ENCODE results near the gene GLI3.
A peak's percentile ranks its signal among the peaks of the same experiment; 100 is the strongest.

Gene GLI3

DNA sequence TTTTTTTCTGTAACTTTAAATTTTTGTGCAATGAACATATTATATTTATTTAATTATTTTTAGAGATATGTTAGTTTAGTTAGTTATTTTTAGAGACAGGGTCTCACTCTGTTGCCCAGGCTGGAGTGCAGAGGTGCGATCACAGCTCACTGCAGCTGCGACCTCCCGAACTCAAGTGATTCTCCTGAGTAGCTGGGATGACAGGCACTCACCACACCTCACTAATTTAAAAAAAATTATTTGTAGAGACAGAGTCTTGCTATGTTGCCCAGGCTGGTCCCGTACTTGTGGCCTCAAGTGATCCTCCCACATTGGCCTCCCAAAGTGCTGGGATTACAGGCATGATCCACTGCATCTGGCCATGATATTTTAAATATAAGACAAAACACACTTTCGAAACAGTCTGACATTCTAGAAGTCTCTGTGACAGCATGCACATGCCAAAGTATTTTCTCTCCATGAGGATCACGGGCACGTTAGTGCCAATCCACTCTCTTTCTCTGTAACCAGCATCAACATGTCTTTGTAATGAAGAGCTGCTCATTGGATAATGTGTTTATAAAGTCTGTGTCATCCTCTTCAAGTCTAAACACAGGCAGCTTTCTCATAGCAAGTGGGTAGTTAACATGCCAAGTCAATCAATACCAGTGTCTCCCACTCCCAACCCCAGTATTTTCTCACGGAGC, 137.4 kb downstream of the GLI3 start:
- no peak for DNase-seq

DNA sequence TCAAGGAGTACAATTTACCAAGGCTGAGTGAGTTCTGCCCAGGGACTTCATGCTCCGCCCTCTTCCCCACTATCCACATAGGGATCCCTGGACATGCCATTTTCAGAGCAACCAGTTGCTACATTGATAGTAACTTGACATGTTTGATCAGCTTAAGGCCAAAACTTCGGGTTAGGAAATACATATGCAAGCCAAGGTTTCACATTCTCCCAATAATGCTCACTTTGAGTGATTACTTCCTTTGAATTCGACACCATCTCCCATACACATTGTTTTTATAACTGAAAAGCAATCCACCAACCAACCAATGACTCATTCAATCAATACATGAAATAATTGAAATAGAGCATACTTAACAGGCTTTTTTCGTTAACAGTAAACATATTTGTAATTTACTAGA, 137.9 kb downstream of the GLI3 start:
- DNase-seq: no peak

DNA sequence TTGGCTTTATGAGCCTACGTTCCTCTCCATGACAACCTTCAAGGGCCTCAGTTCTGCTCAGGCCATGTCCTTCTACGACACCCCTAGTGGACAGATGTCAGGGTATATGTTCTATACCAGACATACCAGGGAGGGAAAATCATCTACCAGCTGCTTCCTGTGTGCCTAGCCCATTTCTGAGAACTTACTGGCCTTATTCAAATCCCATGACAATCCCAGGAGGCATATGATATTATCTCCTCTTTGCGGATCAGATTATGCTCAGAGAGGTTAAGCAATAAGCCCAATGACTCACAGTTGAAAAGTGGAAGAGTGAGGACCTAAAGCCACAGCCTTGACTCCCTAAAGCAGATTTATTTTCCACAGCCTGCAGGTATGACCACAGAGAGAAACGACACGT, 139.3 kb downstream of the GLI3 start:
- DNase-seq: peak; percentile 59

DNA sequence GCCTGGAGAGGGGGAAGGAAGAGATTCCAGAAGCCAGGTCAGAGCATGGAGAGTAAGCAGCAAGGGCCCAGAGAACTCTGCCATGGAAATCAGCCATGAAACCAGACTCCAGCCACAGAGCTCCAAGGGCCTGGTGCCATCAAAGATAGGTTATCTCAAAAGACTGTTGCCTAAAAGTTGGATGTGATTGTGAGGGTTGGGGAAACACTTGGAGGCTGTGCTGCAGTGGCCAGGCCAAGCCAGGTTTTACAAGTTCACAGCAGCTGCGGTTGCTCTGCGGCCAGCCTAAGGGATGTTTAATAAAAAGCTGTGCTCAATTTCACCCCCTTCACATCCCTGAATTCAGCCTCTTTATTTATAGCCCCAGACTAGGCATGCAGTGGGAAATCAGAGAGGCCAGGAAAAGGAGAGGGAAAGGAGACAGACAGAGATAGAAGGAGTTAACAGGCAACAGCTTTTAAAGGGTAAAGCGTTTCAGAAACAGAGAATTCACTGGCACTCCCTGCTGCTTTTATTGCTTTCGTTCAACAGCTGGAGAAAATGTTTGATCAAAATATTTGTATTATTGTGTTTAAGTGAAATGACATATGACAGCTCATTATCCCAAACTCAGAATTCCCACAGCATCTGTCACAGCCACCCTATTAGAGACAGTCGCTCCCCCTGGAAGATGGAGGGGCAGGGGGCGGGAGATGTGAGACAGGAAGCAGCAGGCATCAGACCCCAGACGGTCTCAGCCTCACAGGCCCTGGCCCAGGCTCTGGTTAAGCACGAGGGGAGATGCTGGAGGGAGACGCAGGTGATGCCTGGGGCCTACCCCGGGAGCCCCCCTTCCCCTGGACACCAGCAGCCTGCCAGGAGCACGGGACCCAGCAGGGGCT, 140.1 kb downstream of the GLI3 start:
- DNase-seq: no peak

DNA sequence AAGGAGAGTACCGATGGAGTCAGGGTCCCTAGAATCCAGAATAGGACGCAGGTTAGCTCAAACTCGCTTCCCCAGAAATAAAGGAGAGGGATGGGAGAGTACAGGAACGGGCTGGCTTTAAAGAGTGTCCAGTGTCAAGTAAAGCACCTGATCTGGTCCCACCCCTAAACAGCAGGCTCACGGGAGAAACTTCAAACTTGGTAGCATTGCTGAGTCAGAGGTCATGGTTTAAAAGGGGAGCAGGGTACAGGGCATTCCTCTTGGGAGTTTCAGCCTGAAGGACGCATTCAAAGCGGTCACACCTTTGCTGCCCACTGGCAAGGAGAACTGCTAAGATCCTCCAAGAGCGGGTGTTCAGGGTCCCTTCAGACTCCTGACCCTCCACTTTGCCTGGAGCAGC, 140.7 kb downstream of the GLI3 start:
- no peak for DNase-seq

DNA sequence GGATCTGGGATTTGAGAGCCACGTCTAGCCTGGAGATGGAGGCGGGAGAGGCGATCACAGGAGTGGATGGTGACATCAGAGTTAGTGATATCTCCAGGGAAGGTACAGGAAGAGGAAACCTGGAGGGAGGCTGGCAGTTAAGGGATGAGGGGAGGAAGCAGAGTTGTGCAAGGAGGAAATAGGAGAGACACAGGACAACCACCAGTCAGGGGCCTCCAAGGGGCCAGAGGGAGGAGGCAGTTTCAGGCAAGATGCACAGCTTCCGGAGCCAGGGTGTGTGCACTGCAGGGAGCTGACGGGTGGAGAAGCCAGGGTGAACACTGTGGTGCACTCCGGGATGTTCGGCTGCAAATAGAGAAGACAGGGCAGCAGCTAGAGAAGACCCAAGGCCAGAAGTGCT, 141.2 kb downstream of the GLI3 start:
- no peak for DNase-seq

DNA sequence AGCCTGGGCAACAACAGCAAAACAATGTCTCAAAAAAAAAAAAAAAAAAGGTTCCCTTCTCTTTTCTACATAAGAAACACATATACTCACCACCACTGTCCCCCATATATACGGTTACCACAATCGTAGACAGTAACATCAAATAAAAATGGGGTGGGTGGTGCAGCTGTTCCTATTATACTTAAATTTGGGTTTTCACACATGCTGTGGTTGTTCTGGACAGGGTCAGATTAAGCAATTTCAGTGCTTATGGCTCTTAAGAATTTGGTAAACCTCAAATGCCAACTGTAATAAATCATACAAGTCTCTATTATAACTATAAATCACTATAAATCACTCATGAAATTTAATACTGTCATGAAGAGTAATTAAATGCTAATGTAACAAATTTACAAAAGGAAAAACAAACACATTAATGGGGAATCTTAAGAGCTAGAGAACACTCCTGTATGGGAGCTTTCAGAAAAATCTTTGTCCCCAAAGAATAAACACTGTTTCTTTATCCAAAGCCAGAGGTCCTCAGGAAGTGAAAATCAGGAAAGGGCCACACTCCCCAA, 143.6 kb downstream of the GLI3 start:
- no peak for DNase-seq

DNA sequence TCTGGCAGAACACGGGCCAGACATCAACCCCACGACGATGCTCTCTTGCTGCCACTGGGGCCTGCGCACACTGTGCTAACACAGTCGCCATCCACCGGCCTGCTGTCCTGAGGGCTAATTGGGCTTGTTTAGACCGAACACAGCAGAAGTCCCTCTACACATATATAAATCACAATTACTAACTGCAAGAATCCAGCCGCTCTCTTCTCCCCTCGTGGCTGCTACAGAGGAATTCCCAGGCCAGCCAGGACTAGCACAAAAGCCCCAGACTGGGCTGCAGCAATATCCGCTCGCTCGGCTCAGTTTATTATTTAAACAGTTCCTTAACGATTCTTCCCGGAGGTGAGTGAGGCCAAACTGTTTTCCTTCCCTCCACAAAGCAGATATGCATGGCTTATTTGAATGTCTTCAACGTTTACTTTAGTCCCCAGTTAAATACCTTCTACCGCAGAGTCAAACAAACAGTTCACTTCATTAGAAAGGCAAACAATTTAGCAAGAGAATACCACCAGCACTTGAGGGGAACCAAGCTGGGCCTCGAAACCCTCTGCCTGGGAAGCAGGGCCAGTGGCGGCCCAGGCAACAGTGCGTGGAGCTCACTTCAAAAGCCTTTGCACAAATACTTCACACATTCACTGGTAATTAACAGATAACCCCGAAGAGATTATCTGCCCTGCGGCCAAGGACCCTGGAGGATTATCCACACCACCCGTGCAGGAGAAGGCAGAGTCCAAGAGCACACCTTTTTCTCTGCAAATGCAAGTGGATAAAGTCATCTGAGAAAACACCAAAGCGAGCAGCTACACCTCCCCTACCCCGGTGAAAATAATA, 145.3 kb downstream of the GLI3 start:
- no peak for DNase-seq

DNA sequence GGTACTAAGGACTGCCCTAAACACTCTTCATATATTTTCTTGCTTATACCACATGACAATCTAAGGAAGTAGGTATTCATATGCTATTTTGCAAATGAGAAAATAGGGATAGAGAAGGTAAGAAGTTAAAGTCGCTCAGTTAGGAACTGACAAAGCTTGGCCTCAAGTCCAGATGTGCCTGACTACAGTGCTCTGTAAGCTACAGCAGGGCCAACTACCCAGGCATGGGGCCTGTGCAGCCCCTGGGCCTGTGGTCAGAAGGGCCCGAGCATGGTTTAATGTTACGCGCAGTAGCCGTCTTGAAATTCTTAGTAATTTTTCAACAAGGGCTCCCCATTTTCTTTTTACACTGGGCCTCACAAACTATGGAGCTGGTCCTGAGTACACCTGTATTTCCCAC, 146.2 kb downstream of the GLI3 start:
- no peak for DNase-seq

DNA sequence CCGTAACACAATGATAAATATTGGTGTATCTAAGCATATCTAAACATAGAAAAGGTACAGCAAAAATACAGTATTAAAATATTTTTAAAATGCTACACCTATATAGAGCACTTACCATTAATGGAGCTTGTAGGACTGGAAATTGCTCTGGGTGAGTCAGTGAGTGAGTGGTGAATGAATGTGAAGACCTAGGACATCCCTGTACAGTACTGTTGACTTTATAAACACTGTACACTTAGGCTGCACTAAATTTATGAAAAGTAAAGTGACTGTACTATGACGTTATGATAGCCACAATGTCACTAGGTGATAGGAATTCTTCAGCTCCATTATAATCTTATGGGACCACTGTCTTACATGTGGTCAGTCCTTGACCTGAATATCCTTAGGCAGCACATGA, 147.0 kb downstream of the GLI3 start:
- no peak for DNase-seq

DNA sequence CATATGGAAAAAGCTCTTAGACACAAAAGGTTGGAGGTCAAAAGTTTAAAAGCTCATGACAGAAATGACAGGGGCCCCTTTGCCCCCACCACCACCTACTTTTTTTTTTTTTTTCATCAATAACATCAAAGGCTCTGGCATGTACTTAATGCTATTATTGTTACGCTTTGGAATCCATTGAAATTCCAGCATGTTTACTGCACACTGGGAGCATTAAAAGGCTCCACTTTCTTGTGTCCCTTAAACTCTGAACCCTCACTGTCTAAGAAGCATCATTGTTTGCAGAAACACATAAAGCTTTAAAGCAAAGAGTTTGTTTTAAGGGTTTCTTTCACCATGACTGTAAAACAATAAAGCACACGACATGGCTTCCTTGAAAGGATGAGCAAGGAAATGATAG, 149.4 kb downstream of the GLI3 start:
- DNase-seq: no peak

DNA sequence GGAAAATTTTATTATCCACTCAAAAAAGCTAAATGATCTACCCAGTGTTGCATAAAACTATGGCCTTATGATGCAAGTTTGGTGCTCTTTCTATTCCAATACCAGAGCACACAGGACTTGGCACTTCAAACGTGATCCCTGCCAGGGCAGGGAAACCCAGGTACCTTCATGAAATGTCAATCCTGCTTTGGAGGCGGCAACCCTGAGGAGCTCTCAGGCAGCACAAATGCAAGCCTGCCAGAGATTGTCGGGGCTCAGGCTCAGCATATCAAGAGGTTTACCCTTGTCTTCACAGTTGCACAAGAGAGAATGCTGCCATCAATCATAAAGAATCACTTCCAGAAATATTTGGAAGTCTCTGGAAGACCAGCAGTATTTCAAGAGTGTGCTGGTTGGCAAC, 151.5 kb downstream of the GLI3 start:
- no peak for DNase-seq

DNA sequence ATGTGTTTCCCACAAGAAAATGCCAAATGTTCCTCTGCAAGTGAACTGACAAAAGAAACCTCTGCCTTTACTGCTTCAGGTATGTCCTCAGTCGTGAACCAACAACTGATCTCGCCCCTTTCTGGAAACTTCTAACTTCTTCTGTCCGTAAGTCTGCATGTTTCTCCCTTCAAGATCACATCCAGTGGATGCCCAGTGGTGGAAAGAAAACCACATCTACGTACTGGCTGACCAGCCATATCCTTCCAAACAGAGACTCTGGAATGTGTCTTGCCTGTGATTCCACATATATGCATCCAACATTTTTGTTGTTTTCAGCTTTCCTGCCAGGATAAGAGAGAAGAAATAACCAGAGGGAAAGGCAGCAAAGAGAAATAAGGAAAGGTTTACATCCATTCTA, 152.7 kb downstream of the GLI3 start:
- DNase-seq: no peak

DNA sequence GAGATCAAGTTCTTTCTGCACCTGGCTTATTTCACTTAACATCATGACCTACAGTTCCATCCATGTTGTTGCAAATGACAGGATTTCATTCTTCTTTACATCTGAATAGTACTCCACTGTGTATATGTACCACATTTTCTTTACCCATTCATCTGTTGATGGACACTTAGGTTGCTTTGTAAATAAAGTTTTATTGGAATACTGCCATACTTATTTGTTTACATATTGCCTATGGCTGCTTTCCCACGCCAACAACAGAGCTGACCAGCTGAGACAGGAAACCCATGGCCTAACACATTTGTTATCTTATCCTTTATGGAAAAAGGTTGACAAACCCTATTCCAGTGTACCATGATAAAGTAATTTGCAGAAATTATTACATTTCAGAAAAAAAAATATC, 153.7 kb downstream of the GLI3 start:
- DNase-seq: no peak

DNA sequence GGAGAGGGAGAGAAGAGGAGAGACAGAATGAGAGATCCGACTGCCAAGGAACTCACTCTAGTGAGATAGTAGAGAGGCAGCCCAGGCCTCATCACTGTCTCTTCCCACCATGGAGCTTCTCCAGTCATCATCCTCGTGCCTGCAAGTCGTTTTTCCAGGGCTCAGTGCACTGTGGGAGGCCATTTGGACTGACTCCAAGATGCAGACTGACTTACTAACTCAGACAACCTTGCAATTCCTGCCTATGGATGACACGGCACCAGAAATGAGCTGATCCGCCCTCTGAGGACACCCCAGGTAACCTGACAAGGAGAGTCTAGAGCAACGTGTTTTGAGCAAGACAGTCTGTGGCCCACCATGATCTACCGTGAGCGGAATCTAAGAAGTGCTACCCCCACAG, 154.9 kb downstream of the GLI3 start:
- no peak for DNase-seq

DNA sequence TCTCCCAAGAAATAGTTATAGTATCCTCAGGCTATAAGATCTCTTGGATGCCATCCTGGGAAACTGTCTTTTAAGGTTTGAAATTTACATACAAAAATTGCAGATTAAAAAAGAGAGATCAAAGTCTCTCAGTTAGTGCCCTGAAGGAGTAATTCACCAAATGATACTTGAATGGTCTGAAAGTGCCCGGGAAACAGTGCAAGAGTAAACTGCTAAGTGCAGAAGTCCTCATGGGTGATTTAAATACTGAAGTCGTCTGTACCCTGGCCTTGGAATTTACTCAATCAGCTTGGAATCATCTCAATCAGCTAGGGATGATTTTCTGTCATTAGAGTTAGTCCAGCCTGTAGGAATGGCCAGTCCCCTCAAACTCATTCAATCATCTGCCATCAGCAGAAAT, 155.3 kb downstream of the GLI3 start:
- no peak for DNase-seq

DNA sequence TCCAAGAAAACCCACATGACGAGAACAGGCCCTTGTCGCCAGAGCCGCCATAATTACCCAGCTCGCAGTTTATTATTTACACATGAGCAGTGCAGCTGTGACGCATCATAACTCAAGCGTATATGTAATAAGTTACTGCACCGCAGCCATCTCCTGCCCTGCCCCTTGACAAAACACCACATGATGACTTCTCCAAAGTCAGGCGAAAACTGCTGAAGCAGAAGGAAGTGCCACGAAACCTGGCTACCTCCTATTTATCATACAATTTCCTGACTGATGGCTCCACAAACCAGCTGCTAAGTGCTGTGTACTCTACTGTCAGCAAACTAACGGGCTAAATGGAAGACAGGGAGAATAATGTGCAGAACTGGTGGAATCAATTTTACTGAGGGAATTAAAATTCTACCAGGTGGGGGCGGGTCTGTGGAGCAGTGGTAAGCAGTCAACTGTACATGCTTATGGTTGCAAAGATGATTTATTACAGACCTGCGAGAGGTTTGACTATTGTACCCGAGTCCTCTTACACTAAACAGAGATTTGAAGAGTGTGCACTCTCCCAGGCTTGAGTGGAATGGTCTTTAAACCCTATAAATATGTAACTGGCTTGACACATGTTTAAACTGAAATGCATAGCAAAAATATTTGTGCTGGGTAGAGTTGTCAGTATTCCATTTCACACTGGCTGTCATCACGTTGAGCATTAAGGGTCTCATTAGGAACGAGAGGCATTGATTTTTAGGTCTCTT, 156.0 kb downstream of the GLI3 start:
- peak; percentile 73 for DNase-seq

DNA sequence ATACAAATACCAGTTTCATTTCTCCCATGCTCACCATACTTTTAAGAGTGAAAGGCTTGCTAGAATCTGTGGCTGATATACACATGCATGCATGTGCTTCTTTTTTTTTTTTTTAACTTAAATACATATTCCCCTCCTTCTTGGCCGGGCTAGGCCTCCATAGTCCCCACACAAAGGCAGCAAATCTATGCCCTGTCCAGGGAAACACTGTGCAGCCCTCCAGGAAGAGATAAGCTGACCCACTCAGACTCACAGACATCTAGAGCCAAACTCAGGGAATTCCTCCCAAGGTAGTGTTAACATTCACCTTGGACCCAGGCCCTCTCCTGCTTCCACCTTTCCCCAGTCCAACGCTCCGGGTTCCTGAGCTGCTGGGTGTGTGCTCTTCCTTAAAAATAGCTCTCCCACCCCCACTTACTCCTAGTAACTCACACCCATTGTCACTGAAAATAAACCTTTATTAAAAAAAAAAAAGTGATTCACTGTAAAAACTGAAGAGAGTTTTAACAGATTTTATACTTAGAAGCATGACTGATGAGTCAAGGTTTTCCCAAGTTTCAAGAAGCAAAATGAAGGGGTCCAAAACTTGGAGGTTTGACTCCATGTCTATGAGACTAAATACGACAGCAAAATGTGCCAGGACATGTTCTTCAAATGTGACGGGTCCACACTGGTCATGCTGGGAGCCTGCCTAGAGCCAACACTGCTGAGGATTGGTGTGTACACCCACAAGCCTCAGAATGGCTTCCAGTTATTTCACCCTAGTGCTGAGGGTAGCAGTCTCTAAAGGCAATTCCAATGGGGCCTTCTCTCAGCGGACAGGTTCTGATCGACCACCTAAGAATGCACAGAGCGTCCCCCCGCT, 159.5 kb downstream of the GLI3 start:
- no peak for DNase-seq

DNA sequence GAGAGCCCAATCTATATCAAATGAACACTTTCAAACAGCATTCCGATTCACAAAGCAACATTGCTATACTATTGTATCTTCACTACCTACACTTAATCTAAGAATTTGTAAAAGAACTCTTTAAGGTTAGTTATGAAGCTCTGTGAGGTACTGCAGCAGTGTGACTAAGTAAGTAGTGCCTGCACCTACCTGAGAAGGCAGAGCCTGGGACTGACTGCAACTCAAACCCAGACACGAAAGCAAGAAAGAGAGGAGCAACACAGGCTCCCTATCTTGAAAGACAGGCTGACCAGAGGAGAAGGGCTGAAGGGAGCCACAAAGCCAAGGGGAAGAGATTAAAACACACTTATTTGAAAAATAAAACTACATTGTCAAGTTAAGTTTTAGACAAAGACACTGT, 160.1 kb downstream of the GLI3 start:
- no peak for DNase-seq

DNA sequence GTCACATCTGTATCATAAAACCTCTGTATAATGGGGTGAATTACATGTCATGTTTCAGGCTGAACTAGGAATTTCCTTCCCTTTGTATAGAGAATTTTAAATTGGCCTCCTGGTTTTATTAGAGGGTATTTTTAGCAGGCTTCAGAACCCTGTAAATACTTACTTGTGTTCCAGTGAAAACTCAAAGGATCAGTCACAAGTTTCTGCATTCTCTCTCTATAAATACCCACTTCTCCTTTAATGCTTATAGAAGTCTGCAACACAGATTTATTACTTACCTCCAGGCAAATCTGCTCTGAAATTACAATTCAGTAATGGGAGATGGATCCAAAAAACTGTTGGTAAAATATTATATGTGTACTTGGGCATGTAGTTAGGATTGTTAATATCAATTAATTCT, 161.6 kb downstream of the GLI3 start:
- no peak for DNase-seq

DNA sequence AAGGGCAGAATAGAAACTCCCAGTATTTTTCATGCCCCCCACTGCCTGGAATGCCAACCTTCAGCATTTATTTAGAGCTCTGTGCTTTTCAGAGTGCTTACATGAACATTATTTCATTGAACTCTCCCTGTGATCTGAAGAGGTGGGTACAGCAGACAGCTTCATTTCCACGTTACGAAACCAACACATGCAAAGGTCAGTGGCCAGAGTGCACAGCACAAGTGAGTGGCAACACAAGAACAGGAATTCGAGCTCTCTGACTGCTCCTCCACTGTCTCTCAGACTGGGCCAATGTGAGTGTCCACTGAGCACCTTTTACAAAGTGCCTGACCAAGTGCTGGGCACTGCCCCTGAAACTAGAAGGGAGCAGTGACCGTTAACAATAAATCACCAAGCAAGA, 162.9 kb downstream of the GLI3 start:
- DNase-seq: no peak

All from suppressor macrophage treated with lipopolysaccharide for 4 hours (primary cell).